Measurements from ENCODE around the gene ASIC2.
A peak's percentile ranks its signal among the peaks of the same experiment; 100 is the strongest.

ASIC2 gene

GRCh38 chr17:33204156-33204555 lies 88.9 kb downstream of the ASIC2 start:
- H3K4me3 ChIP-seq (replicated peaks in 1 of 2; ENCODE audit: low read depth in 2 of 2, low read length in 2 of 2), result no peak overlapping the region
- TF ChIP-seq CTCF (IDR thresholded peaks at IDR 0.05; ENCODE audit: low read depth, low read length), result no peak
- DNase-seq (ENCODE audit: low read depth in 2 of 2), result no peak

- no peak for DNase-seq (ENCODE audit: low read depth in 2 of 2)
- no peak overlapping the region for H3K4me3 ChIP-seq (replicated peaks in 1 of 2; ENCODE audit: low read depth in 2 of 2, low read length in 2 of 2)
- TF ChIP-seq CTCF (IDR thresholded peaks at IDR 0.05; ENCODE audit: low read depth, low read length), result no peak
Measured at GRCh38 chr17:33202796-33203495, 90.1 kb downstream of the ASIC2 start.

- no peak for DNase-seq (ENCODE audit: low read depth in 2 of 2)
Measured at GRCh38 chr17:33202021-33202420, 91.1 kb downstream of the ASIC2 start.

GRCh38 chr17:33201283-33201682 lies 91.8 kb downstream of the ASIC2 start:
- TF ChIP-seq CTCF (IDR thresholded peaks at IDR 0.05; ENCODE audit: low read depth, low read length), result no peak
- no peak for DNase-seq (ENCODE audit: low read depth in 2 of 2)

More at GRCh38 chr17:33202021-33202420, 91.1 kb downstream of the ASIC2 start:
- TF ChIP-seq CTCF (IDR thresholded peaks at IDR 0.05; ENCODE audit: low read depth, low read length), result no peak
- H3K4me3 ChIP-seq (replicated peaks in 1 of 2; ENCODE audit: low read depth in 2 of 2, low read length in 2 of 2), result no peak overlapping the region

GRCh38 chr17:33200587-33200986 lies 92.5 kb downstream of the ASIC2 start:
- no peak for TF ChIP-seq CTCF (IDR thresholded peaks at IDR 0.05; ENCODE audit: low read depth, low read length)
- DNase-seq (ENCODE audit: low read depth in 2 of 2), result peak in 1 of 2 donors; percentile 11
- H3K4me3 ChIP-seq (replicated peaks in 1 of 2; ENCODE audit: low read depth in 2 of 2, low read length in 2 of 2), result no peak overlapping the region

More at GRCh38 chr17:33201283-33201682, 91.8 kb downstream of the ASIC2 start:
- H3K4me3 ChIP-seq (replicated peaks in 1 of 2; ENCODE audit: low read depth in 2 of 2, low read length in 2 of 2), result no peak overlapping the region

- no peak overlapping the region for H3K4me3 ChIP-seq (replicated peaks in 1 of 2; ENCODE audit: low read depth in 2 of 2, low read length in 2 of 2)
- TF ChIP-seq CTCF (IDR thresholded peaks at IDR 0.05; ENCODE audit: low read depth, low read length), result no peak
- DNase-seq (ENCODE audit: low read depth in 2 of 2), result peak in 1 of 2 donors; percentile 2
Measured at GRCh38 chr17:33199571-33200510, 93.3 kb downstream of the ASIC2 start.
